ENCODE results near the gene SRRM3.
"Not testable (repeated sequence)": the region's sequence is repeated elsewhere in the genome, so short reads cannot be mapped to it uniquely, and the experiment has no call there.

SRRM3 gene

GRCh38 chr7:76267107-76267893 lies 65.6 kb downstream of the SRRM3 start:
- DNase-seq, result no peak
- H3K4me3 Mint-ChIP-seq, result peak overlapping the region; percentile 18 to 36
- H3K9me3 Mint-ChIP-seq, result no peaks in the 10 kb centered on the region
- H3K27ac Mint-ChIP-seq, result no peak overlapping the region
- H3K36me3 Mint-ChIP-seq (ENCODE audit: insufficient read depth), result no peaks in the 10 kb centered on the region
- peak; percentile 41 for ATAC-seq (replicated peaks)
- H3K4me1 Mint-ChIP-seq (ENCODE audit: low read depth in 2 of 2), result peaks cover 0 to 2% of the 10 kb centered on the region in 2 donors
- peaks cover 48 to 51% of the 10 kb centered on the region in 2 donors for H3K27me3 Mint-ChIP-seq

- H3K27me3 Mint-ChIP-seq, result peaks cover 43 to 48% of the 10 kb centered on the region in 2 donors
- peaks cover 0 to 2% of the 10 kb centered on the region in 2 donors for H3K4me1 Mint-ChIP-seq (ENCODE audit: low read depth in 2 of 2)
- no peaks in the 10 kb centered on the region for H3K9me3 Mint-ChIP-seq
- DNase-seq, result no peak
- no peaks in the 10 kb centered on the region for H3K36me3 Mint-ChIP-seq (ENCODE audit: insufficient read depth)
- ATAC-seq (replicated peaks), result no peak
- peak overlapping the region in 1 of 2 donors; percentile 36 for H3K4me3 Mint-ChIP-seq
- no peak overlapping the region for H3K27ac Mint-ChIP-seq
These were observed 66.1 kb downstream of the SRRM3 start for GRCh38 chr7:76267894-76268183.

GRCh38 chr7:76268376-76268775 lies 66.7 kb downstream of the SRRM3 start:
- H3K27ac Mint-ChIP-seq, result no peak overlapping the region
- no peak overlapping the region for H3K4me3 Mint-ChIP-seq
- ATAC-seq (replicated peaks) (no peak), DNase-seq (no peak)
- H3K27me3 Mint-ChIP-seq, result peaks cover 41 to 48% of the 10 kb centered on the region in 2 donors
- H3K9me3 Mint-ChIP-seq, result no peaks in the 10 kb centered on the region
- peaks cover 0 to 4% of the 10 kb centered on the region in 2 donors for H3K4me1 Mint-ChIP-seq (ENCODE audit: low read depth in 2 of 2)
- no peaks in the 10 kb centered on the region for H3K36me3 Mint-ChIP-seq (ENCODE audit: insufficient read depth)

GRCh38 chr7:76269895-76270294 lies 68.2 kb downstream of the SRRM3 start:
- H3K27me3 Mint-ChIP-seq, result peaks cover 54 to 60% of the 10 kb centered on the region in 2 donors
- no peak for DNase-seq
- H3K9me3 Mint-ChIP-seq, result no peaks in the 10 kb centered on the region
- H3K4me1 Mint-ChIP-seq (ENCODE audit: low read depth in 2 of 2), result peaks cover 0 to 4% of the 10 kb centered on the region in 2 donors
- no peaks in the 10 kb centered on the region for H3K36me3 Mint-ChIP-seq (ENCODE audit: insufficient read depth)
- no peak overlapping the region for H3K27ac Mint-ChIP-seq
- ATAC-seq (replicated peaks), result no peak
- no peak overlapping the region for H3K4me3 Mint-ChIP-seq

- H3K27ac Mint-ChIP-seq; ATAC-seq (replicated peaks); H3K9me3 Mint-ChIP-seq; H3K4me3 Mint-ChIP-seq; H3K36me3 Mint-ChIP-seq (ENCODE audit: insufficient read depth); H3K4me1 Mint-ChIP-seq (ENCODE audit: low read depth in 2 of 2); DNase-seq: not testable (repeated sequence)
- H3K27me3 Mint-ChIP-seq, result peaks cover 55 to 56% of the 10 kb centered on the region in 2 donors
These were observed 69.7 kb downstream of the SRRM3 start for GRCh38 chr7:76271384-76271783.

- Mint-ChIP-seq H3K27ac (no peak overlapping the region), H3K27me3 (peaks cover 60 to 62% of the 10 kb centered on the region in 2 donors), H3K9me3 (no peaks in the 10 kb centered on the region), H3K4me3 (no peak overlapping the region), H3K36me3 (ENCODE audit: insufficient read depth) (no peaks in the 10 kb centered on the region), H3K4me1 (ENCODE audit: low read depth in 2 of 2) (peaks cover 0 to 4% of the 10 kb centered on the region in 2 donors)
- DNase-seq (no peak), ATAC-seq (replicated peaks) (no peak)
These were observed 70.4 kb downstream of the SRRM3 start for GRCh38 chr7:76272142-76272541.

GRCh38 chr7:76272851-76273497 lies 71.3 kb downstream of the SRRM3 start:
- ATAC-seq (replicated peaks) (no peak), DNase-seq (no peak)
- Mint-ChIP-seq H3K27me3 (peaks cover 55 to 57% of the 10 kb centered on the region in 2 donors), H3K4me1 (ENCODE audit: low read depth in 2 of 2) (peaks cover 0 to 4% of the 10 kb centered on the region in 2 donors), H3K4me3 (no peak overlapping the region), H3K36me3 (ENCODE audit: insufficient read depth) (no peaks in the 10 kb centered on the region), H3K27ac (no peak overlapping the region), H3K9me3 (no peaks in the 10 kb centered on the region)

- H3K27me3 Mint-ChIP-seq, result peaks cover 50 to 52% of the 10 kb centered on the region in 2 donors
- peaks cover 0 to 2% of the 10 kb centered on the region in 2 donors for H3K4me1 Mint-ChIP-seq (ENCODE audit: low read depth in 2 of 2)
- H3K27ac Mint-ChIP-seq, result no peak overlapping the region
- no peaks in the 10 kb centered on the region for H3K9me3 Mint-ChIP-seq
- H3K4me3 Mint-ChIP-seq, result no peak overlapping the region
- H3K36me3 Mint-ChIP-seq (ENCODE audit: insufficient read depth), result no peaks in the 10 kb centered on the region
- DNase-seq (no peak), ATAC-seq (replicated peaks) (no peak)
These were observed 71.8 kb downstream of the SRRM3 start for GRCh38 chr7:76273503-76273902.

- ATAC-seq (replicated peaks) (no peak), DNase-seq (no peak)
- H3K27ac Mint-ChIP-seq, result no peak overlapping the region
- peaks cover 5% of the 10 kb centered on the region for H3K36me3 Mint-ChIP-seq (ENCODE audit: insufficient read depth)
- H3K4me1 Mint-ChIP-seq (ENCODE audit: low read depth in 2 of 2), result peaks cover 12 to 13% of the 10 kb centered on the region in 2 donors
- H3K9me3 Mint-ChIP-seq, result no peaks in the 10 kb centered on the region
- no peak overlapping the region for H3K4me3 Mint-ChIP-seq
- H3K27me3 Mint-ChIP-seq, result peaks cover 44 to 69% of the 10 kb centered on the region in 2 donors
These were observed 76.8 kb downstream of the SRRM3 start for GRCh38 chr7:76278540-76278939.

- H3K27ac Mint-ChIP-seq, result no peak overlapping the region
- peak overlapping the region; percentile 70 to 80 for H3K4me3 Mint-ChIP-seq
- peaks cover 10% of the 10 kb centered on the region for H3K36me3 Mint-ChIP-seq (ENCODE audit: insufficient read depth)
- H3K27me3 Mint-ChIP-seq, result peaks cover 48 to 67% of the 10 kb centered on the region in 2 donors
- H3K4me1 Mint-ChIP-seq (ENCODE audit: low read depth in 2 of 2), result peaks cover 13 to 15% of the 10 kb centered on the region in 2 donors
- no peaks in the 10 kb centered on the region for H3K9me3 Mint-ChIP-seq
- DNase-seq (no peak), ATAC-seq (replicated peaks) (no peak)
These were observed 78.7 kb downstream of the SRRM3 start for GRCh38 chr7:76280408-76280807.

GRCh38 chr7:76281006-76281705 lies 79.5 kb downstream of the SRRM3 start:
- ATAC-seq (replicated peaks) (peak; percentile 73), DNase-seq (no peak)
- peaks cover 10% of the 10 kb centered on the region for H3K36me3 Mint-ChIP-seq (ENCODE audit: insufficient read depth)
- H3K27ac Mint-ChIP-seq, result peak overlapping the region in 1 of 2 donors; percentile 53
- H3K9me3 Mint-ChIP-seq, result no peaks in the 10 kb centered on the region
- H3K4me3 Mint-ChIP-seq, result peak overlapping the region; percentile 70 to 80
- H3K27me3 Mint-ChIP-seq, result peaks cover 48 to 64% of the 10 kb centered on the region in 2 donors
- H3K4me1 Mint-ChIP-seq (ENCODE audit: low read depth in 2 of 2), result peaks cover 13 to 15% of the 10 kb centered on the region in 2 donors

- ATAC-seq (replicated peaks), result no peak
- Mint-ChIP-seq H3K27ac (no peak overlapping the region), H3K27me3 (peaks cover 45 to 60% of the 10 kb centered on the region in 2 donors), H3K4me1 (ENCODE audit: low read depth in 2 of 2) (peaks cover 13 to 15% of the 10 kb centered on the region in 2 donors), H3K9me3 (no peaks in the 10 kb centered on the region), H3K36me3 (ENCODE audit: insufficient read depth) (peaks cover 10% of the 10 kb centered on the region), H3K4me3 (peak overlapping the region; percentile 76 to 78)
- no peak for DNase-seq
These were observed 80.1 kb downstream of the SRRM3 start for GRCh38 chr7:76281706-76282343.
